WTC11 (cell line): ENCODE measurements around the gene GIMAP7.

Experiments used
- ATF2 ChIP-seq: sonication (generic); formaldehyde crosslinking; IDR thresholded peaks from 2 replicates; pipeline ENCODE4 v1.8.1; 2022; ENCODE audit warnings: low read depth, missing genetic modification reagents, borderline replicate concordance
- E2F5 ChIP-seq: sonication (generic); formaldehyde crosslinking; IDR thresholded peaks from 2 replicates; pipeline ENCODE4 v1.8.1; 2022; ENCODE audit warnings: mild to moderate bottlenecking, moderate library complexity, missing genetic modification reagents
- FOXJ3 ChIP-seq: sonication (generic); formaldehyde crosslinking; IDR thresholded peaks from 2 replicates; pipeline ENCODE4 v1.9.0; 2021; ENCODE audit warnings: missing genetic modification reagents, mild to moderate bottlenecking, borderline replicate concordance
- IRF2 ChIP-seq: sonication (generic); formaldehyde crosslinking; IDR thresholded peaks from 2 replicates; pipeline ENCODE4 v1.8.0; 2022; ENCODE audit warnings: low read depth, missing genetic modification reagents, borderline replicate concordance
- MAX ChIP-seq: sonication (generic); formaldehyde crosslinking; IDR thresholded peaks from 2 replicates; pipeline ENCODE4 v1.8.0; 2022; ENCODE audit warnings: mild to moderate bottlenecking, missing genetic modification reagents
- NFYB ChIP-seq: sonication (generic); formaldehyde crosslinking; conservative IDR thresholded peaks from 2 replicates; pipeline ENCODE4 v1.8.0; 2022; ENCODE audit warnings: low read depth, missing genetic modification reagents
- SP1 ChIP-seq: sonication (generic); formaldehyde crosslinking; conservative IDR thresholded peaks from 2 replicates; pipeline ENCODE4 v1.8.1; 2022; ENCODE audit warnings: missing genetic modification reagents
- ZNF138 ChIP-seq: sonication (generic); formaldehyde crosslinking; conservative IDR thresholded peaks from 2 replicates; pipeline ENCODE4 v1.8.1; 2022; ENCODE audit warnings: mild to moderate bottlenecking, moderate library complexity, missing genetic modification reagents
- TF ChIP-seq, protein P1 (sequence below): fragments of 200-600 bp; IDR thresholded peaks from 2 replicates; pipeline ENCODE4 v1.8.0; 2022; ENCODE audit warnings: antibody characterized with exemption

DNA sequence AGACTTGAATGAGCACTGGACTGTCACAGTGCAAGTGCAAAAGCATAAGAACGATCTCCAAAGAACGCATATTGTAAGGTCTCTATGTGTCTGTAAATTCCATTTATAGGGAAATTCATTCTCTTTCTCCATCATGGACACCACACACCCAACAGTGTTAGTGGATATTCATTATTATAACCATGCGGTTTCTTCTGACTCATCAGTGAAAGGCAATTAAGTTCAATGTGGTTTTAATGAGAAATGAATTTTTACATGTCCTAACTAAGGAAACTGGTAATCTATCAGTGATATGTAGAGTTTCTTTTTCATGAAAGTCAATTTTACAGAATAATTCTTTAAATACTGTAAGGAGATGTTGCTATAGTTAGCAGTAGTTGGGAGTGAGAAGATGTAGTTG lies 38.4 kb upstream of the GIMAP7 start:
- TF ChIP-seq SP1 (CRISPR knock-in tag) (no peak), ATF2 (CRISPR knock-in tag) (no peak), ZNF138 (no peak), IRF2 (CRISPR knock-in tag) (no peak), E2F5 (CRISPR knock-in tag) (no peak), MAX (CRISPR knock-in tag) (no peak), FOXJ3 (CRISPR knock-in tag) (no peak), NFYB (CRISPR knock-in tag) (no peak)
- TF ChIP-seq, protein P1, sequence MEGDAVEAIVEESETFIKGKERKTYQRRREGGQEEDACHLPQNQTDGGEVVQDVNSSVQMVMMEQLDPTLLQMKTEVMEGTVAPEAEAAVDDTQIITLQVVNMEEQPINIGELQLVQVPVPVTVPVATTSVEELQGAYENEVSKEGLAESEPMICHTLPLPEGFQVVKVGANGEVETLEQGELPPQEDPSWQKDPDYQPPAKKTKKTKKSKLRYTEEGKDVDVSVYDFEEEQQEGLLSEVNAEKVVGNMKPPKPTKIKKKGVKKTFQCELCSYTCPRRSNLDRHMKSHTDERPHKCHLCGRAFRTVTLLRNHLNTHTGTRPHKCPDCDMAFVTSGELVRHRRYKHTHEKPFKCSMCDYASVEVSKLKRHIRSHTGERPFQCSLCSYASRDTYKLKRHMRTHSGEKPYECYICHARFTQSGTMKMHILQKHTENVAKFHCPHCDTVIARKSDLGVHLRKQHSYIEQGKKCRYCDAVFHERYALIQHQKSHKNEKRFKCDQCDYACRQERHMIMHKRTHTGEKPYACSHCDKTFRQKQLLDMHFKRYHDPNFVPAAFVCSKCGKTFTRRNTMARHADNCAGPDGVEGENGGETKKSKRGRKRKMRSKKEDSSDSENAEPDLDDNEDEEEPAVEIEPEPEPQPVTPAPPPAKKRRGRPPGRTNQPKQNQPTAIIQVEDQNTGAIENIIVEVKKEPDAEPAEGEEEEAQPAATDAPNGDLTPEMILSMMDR: no peak
